Pancreas (tissue), 10 donors: ENCODE measurements around the gene MKLN1. TPM values are rescaled to one million over a fixed set of nuclear protein-coding genes. Genes with fewer than 3 reads are reported as not detected.

Experiments
- ATAC-seq, 4 donors: fragments of 200-7000 bp; cut with Tn5 transposase; one replicate each; pipeline versions ENCODE4 v1.8.0 to v1.9.1; 2020; ENCODE audit warnings: mild to moderate bottlenecking in 4 of 4, moderate library complexity in 4 of 4
- DNase-seq, 6 donors: peaks; one replicate each; pipeline ENCODE4 v3.0.0-alpha.2; 2020
- FAIRE-seq: peaks from 2 replicates; lab custom pipeline; 2012; peaks lifted over from hg19 to GRCh38; lab: Jason Lieb, UNC
- H3K27ac ChIP-seq, 4 donors: fragments of 200-600 bp; sonication (generic); 1 replicate in 3 of 4; 2 replicates in 1 of 4; pipeline versions ENCODE4 v1.5.0 to v1.8.0; 2020
- H3K27me3 ChIP-seq, 4 donors: fragments of 200-600 bp; one replicate each; pipeline ENCODE4 v1.8.0; 2021
- H3K36me3 ChIP-seq, 3 donors: fragments of 200-600 bp; sonication (generic) in 1 of 3; one replicate each; pipeline versions ENCODE4 v1.5.0 to v1.8.0; 2020 to 2021
- H3K4me1 ChIP-seq, 3 donors: fragments of 200-600 bp; one replicate each; pipeline ENCODE4 v1.8.0; 2021
- H3K4me3 ChIP-seq, 4 donors: fragments of 200-600 bp; sonication (generic) in 2 of 4; one replicate each; pipeline versions ENCODE4 v1.5.0 to v1.8.0; 2020 to 2021
- H3K9me3 ChIP-seq, 4 donors: fragments of 200-600 bp; one replicate each; pipeline ENCODE4 v1.8.0; 2021
- WGBS, 2 donors: extraction: QIAGEN DNeasy Blood & Tissue Kit; methylation state at CpG; one replicate each; pipeline ENCODE4 v1.1.7; 2013; 5-methylcytosine and 5-hydroxymethylcytosine counted together
- intact Hi-C, 3 donors: fragments of 100-400 bp; cut with DNase I; formaldehyde crosslinking; loops; one replicate each; pipeline versions ENCODE4 v1.11.1 to v1.14.2; 2022
- polyA plus RNA-seq, 2 donors: library from polyadenylated mRNA; stranded (reverse); fragments of 200-250 nt; gene quantifications; one replicate each; pipeline ENCODE4 v1.2.3, GENCODE V29; 2013
- total RNA-seq, 6 donors: library from RNA; stranded (reverse); fragmentation: NEBNext Ultra II Directional in 4 of 6; extraction: Animal tissue kit (Norgen Biotek cat#: 25700) in 4 of 6; gene quantifications; one replicate each; pipeline versions ENCODE4 v1.2.1 to v1.2.4, GENCODE V29; 2021 to 2023
- TF ChIP-seq, protein P1 (sequence below), 4 donors: fragments of 200-600 bp; sonication (generic) in 3 of 4; IDR thresholded peaks; one replicate each; pipeline versions ENCODE4 v1.5.0 to v1.8.0; 2021; ENCODE audit warnings: antibody characterized with exemption in 4 of 4
- donor health status: healthy with polysubstance abuse.
- donor health status: DM: no; HTN: no; CAD: no; lungs with moderate emphysema.
- donor health status: DM: no; HTN: no; CAD: no.
- donor health status: control.
- donor health status: control.
- donor health status: Bipolar disorder and iron deficiency.
- donor health status: DM: yes; HTN: yes; CAD: no.
- donor health status: DM: no; HTN: no; CAD: no.
- donor health status: DM: no; HTN: no; CAD: no.
- donor health status: DM: yes; HTN: yes; CAD: no.

The MKLN1 gene
- total and polyA plus RNA-seq, 8 donors = 7.0 to 30.2 (median 21.6) TPM

GRCh38 chr7:131499801-131500200 is 172.1 kb downstream of the MKLN1 start:
- intact Hi-C loops = loop anchor here in 1 of 3 donors (10.0 kb wide), 1 partner anchor 155 kb away; no protein-coding TSS in a partner anchor
- no peak overlapping the region for H3K4me3 ChIP-seq
- no peaks in the 10 kb centered on the region for H3K9me3 ChIP-seq
- H3K36me3 ChIP-seq = peaks cover 0 to 31% (median 0%) of the 10 kb centered on the region in 3 donors
- H3K4me1 ChIP-seq = peaks cover 0 to 6% (median 0%) of the 10 kb centered on the region in 3 donors
- no peaks in the 10 kb centered on the region for H3K27me3 ChIP-seq
- DNase-seq (no peak), ATAC-seq (no peak), FAIRE-seq (no peak)
- H3K27ac ChIP-seq = no peak overlapping the region
- 90 to 97% methylated on average over 6 of the region's 6 CpGs for WGBS, 2 donors
- TF ChIP-seq, protein P1, sequence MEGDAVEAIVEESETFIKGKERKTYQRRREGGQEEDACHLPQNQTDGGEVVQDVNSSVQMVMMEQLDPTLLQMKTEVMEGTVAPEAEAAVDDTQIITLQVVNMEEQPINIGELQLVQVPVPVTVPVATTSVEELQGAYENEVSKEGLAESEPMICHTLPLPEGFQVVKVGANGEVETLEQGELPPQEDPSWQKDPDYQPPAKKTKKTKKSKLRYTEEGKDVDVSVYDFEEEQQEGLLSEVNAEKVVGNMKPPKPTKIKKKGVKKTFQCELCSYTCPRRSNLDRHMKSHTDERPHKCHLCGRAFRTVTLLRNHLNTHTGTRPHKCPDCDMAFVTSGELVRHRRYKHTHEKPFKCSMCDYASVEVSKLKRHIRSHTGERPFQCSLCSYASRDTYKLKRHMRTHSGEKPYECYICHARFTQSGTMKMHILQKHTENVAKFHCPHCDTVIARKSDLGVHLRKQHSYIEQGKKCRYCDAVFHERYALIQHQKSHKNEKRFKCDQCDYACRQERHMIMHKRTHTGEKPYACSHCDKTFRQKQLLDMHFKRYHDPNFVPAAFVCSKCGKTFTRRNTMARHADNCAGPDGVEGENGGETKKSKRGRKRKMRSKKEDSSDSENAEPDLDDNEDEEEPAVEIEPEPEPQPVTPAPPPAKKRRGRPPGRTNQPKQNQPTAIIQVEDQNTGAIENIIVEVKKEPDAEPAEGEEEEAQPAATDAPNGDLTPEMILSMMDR (IDR thresholded peaks at IDR 0.05) = no peak

DNA sequence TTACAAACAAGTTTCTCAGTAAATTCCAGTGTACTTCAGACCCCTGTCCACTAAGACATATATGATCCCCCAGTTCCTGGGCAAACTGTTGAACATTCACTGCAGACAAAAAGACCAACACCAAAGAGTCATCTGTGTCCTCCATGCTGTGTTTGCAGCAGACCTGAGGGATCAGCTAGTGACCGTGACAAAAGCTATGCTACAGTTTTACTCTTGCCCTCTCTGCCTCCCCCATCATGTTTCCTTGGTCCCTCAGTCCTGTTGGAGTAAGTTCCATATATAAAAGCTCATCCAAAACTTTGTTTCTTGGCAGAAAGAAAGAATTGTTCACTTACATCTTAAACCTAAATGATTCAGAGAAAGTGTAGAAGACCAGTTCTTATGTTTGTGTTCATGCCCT is 172.7 kb downstream of the MKLN1 start:
- Histone ChIP-seq H3K36me3 (peaks cover 0 to 36% (median 0%) of the 10 kb centered on the region in 3 donors), H3K27me3 (no peaks in the 10 kb centered on the region), H3K9me3 (no peaks in the 10 kb centered on the region), H3K27ac (no peak overlapping the region), H3K4me3 (no peak overlapping the region), H3K4me1 (peaks cover 0 to 6% (median 0%) of the 10 kb centered on the region in 3 donors)
- 92 to 94% methylated on average over 1 of the region's 1 CpG for WGBS, 2 donors
- DNase-seq (no peak), ATAC-seq (no peak), FAIRE-seq (no peak)
- intact Hi-C loops = loop anchor here in 1 of 3 donors (10.0 kb wide), 1 partner anchor 154 kb away; no protein-coding TSS in a partner anchor
- TF ChIP-seq, protein P1 (IDR thresholded peaks at IDR 0.05) = no peak

DNA sequence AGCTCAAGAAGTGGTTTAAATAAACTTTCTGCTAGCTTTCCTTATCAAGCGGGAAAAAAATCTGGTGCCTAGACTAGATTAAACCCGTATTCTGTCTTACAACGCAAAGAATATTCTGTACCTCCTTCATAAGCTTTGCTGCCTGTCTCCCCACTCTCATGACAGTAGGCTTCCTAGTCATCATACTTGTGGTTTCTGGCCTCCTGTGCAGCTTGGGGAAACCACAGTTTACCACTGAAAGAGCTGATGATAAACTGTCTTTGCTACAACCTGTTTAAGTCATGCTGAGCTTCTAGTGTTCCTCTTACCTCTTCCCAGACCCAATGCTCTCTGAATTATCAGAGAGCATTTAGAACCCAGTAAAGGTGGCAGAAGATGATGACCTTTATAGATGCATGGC is 173.7 kb downstream of the MKLN1 start:
- peak in 1 of 4 donors; percentile 8 for ATAC-seq
- Histone ChIP-seq H3K27me3 (no peaks in the 10 kb centered on the region), H3K9me3 (no peaks in the 10 kb centered on the region), H3K27ac (no peak overlapping the region), H3K4me1 (peaks cover 0 to 6% (median 0%) of the 10 kb centered on the region in 3 donors), H3K36me3 (peaks cover 0 to 40% (median 0%) of the 10 kb centered on the region in 3 donors), H3K4me3 (no peak overlapping the region)
- intact Hi-C loops = loop anchor here in 1 of 3 donors (10.0 kb wide), 1 partner anchor 153 kb away; no protein-coding TSS in a partner anchor
- TF ChIP-seq, protein P1 (IDR thresholded peaks at IDR 0.05) = no peak
- WGBS, 2 donors = 45 to 51% methylated on average over 3 of the region's 3 CpGs
- no peak for FAIRE-seq
- no peak for DNase-seq

DNA sequence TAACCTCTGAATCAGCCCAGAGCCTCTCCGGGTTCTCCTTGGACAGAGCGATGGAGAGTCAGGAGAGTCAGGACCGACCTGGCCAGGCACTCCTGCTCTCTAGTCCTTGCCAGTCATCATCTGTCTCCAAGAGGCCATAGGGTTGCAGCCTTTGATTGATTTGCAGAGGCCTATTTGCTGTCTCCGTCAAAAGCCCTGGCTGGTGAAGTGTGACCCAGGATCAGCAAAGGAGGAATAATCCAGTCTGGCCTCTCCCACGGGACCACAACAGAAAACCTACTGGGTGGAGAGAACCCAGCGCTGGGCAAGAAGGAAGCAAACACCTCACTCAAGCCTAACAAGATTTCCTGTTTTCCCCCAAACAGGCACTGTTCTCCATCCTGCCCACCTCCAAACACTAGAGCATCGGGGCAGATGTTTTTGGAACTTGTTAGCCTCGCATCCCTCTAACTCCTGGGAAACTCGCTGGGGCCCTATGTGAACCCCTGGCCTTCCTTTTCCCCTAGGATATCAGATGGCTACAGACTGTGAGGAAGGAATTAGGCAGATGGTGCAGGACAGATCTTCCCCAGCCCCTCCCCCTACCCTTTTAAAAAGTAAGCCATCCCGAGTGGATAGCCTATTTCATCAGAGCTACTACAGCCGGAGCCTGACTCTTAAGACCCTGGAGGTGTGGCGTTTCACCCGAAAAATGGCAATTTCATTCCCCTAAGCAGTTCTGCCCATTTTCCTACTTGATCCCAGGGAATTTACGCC is 174.4 kb downstream of the MKLN1 start:
- H3K4me3 ChIP-seq = no peak overlapping the region
- H3K27ac ChIP-seq = no peak overlapping the region
- ATAC-seq (peak in 1 of 4 donors; percentile 3), DNase-seq (no peak), FAIRE-seq (no peak)
- peaks cover 0 to 6% (median 0%) of the 10 kb centered on the region in 3 donors for H3K4me1 ChIP-seq
- H3K36me3 ChIP-seq = peaks cover 0 to 40% (median 0%) of the 10 kb centered on the region in 3 donors
- TF ChIP-seq, protein P1 (IDR thresholded peaks at IDR 0.05) = no peak
- intact Hi-C loops = loop anchor here in 1 of 3 donors (10.0 kb wide), 1 partner anchor 153 kb away; no protein-coding TSS in a partner anchor
- 83 to 85% methylated on average over 14 of the region's 14 CpGs for WGBS, 2 donors
- H3K27me3 ChIP-seq = no peaks in the 10 kb centered on the region
- H3K9me3 ChIP-seq = no peaks in the 10 kb centered on the region
